ENCODE results near the gene KCNA10.

The KCNA10 gene

DNA sequence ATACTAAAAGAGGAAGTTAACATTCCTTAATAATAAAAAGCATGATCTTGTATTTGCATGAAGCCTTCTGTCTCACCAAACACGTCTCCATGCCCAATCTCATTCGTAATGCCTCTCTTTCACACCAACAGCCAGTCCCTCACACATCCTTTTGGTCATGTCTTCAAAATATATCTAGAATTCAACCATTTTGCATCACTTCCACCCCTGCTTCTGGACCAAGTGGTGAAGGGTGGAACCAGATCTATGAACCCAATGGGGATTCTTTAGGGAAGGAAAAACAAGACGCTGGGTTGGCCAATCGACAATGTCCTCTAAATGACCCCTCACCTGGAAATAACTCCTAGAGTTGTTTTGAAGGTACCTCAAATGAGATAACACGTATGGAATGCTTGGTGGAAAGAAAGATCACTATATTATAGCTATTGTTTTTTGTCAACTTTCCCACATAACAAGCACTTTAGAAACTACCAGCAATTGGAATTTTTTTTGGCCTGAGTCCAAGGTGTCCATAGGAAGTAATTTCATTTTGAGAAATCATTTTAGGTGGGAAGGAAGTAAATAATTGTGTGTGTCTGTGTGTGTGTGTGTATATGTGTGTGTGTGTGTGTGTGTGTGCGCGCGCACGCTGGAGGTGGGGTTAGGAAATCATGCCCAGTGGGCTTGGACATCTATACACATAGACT lies at the start of gene KCNA10:
Gene KCNA10, minus strand, starts transcription at position 51 of the 686 bp plus-strand sequence. CDS start 388 bp downstream, outside the sequence.
- DNase-seq = no peak

- no peak for DNase-seq
Measured at GRCh38 chr1:110566836-110567235, 47.9 kb upstream of the KCNA10 start.

DNA sequence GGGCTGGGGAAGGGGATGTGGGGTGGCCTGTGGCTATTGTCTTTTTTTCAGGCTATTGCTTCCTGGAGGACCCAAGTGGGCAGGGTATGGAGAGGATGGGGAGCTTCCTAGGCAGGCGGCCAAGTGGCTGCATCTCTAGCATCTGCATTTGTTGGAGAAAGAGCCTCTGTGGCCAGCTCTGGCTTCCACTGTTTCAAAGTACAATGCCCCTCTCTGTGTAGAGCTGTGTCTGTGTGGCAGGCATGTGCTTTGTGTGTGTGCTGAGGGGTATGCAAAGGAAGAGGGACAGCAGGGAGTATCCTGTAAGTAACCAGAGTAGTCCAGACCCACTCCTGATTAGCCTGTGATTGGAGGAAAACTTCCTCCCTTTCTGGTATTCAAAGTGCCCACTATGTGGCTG lies 46.6 kb upstream of the KCNA10 start:
- DNase-seq = no peak

- no peak for DNase-seq
Measured at GRCh38 chr1:110563089-110563488, 44.1 kb upstream of the KCNA10 start.

DNA sequence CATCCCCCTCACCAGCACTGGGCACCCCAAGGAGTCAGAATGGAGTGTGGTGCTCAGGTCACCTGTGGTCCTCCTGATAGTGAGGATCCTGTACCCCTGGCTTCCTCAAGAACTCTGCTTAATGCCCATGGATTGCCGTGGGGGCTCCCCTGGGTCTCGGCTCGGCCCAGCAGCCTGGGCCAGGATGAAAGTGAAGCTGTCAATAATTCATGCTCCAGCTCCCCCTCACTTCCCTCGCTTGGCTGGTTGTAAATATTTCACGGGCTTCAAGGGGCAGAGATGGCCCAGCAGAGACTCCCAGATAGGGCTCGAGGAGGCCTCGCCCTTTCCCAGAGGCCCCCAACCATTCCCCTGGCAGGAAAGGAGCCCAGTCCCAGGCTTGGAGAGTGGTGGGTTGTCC lies 42.6 kb upstream of the KCNA10 start:
- no peak for DNase-seq

- no peak for DNase-seq
Measured at GRCh38 chr1:110559157-110559556, 40.2 kb upstream of the KCNA10 start.

GRCh38 chr1:110557481-110557880 lies 38.5 kb upstream of the KCNA10 start:
- DNase-seq = no peak

DNA sequence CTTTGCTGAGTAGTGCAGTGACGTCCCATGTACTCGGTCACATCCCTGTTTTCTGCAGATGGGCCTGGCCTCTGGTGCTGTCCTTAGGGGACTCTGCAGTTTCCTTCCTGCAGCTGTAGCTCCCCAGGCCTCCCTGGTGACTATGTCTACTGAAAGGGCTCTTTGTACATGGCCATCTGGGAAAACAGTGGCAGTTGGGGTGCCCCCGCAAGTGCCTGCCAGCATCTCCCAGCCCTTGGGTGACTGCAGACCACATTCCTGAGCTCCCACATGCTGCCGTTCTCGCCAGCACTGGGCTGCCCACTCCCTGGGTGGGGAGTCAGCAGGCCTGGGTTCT lies 37.5 kb upstream of the KCNA10 start:
- no peak for DNase-seq

DNA sequence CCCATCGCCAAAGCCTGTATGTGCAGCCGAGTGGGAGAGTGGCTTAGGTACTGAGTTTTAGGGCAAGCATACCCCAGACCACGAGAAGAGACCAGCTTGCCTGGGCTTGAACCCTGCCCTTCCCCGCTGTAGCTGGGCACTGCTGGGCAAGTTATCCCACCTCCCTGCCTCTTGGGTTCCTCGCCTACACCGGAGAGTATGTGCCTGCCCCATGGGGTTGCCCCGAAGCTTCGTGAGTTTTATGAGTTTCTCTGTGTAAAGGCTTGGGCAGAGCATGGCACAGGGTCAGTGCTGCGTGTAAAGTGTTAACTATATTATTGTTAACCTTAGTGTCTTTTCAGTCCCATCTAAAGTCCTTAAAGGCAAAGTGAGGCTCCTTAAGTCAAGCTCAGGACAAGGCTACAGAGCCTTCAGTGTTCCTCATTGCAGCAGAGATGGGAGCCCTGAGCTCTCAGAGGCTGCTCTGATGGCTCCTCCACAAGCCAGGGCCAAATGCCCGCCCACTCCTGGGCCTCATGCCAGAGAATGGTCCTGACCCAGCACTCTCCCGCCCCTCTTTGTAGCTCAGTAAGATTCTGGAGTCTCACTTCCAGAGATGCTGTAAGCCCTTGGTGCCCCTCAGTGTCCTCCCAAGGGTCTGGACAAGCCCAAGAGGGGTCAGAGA lies 37.0 kb upstream of the KCNA10 start:
- DNase-seq = no peak

DNA sequence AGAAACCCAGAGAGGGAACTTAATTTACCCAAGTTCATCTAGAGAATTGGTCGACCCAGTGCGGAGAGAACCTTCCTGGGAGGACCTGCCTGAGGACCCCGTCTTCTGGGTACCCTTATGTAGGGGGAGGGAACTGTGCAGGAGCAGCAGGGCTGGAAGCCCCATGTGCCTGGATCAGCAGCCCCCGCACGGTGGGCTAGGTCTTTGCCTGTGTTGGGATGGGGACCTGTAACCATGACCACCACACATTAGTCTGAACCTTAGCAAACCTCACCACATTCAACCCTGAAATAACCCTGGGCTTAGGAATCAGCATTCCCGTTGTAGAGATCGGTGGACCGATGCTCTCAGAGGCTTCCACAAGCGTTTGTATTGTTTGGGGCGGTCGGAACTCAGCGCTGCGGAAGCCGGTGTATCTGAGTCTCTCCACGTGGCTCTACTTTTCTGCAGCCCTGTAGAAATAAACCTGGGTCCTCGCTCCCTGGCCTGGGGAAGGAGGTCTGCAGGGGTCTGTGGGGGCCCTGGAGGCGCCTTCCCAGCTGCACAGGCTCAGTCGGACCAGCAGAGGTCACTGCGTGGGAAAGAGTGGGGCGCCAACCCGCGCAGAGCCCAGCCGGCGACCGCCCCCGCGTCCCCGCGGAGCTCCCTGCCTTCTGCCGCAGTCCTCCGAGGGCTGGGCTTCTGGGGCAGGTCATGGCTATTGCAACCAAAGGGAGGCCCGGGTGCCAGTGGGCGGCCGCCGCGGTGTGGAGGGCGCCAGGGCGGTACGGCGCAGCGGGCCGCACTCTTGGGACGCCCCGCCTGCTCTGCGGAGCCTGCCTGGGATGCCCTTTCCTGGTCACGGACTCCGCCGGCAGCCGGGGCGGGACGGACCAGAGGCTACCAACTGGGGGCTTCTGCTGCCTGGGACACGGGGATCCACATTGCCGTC lies 36.2 kb upstream of the KCNA10 start:
- peak; percentile 36 for DNase-seq

DNA sequence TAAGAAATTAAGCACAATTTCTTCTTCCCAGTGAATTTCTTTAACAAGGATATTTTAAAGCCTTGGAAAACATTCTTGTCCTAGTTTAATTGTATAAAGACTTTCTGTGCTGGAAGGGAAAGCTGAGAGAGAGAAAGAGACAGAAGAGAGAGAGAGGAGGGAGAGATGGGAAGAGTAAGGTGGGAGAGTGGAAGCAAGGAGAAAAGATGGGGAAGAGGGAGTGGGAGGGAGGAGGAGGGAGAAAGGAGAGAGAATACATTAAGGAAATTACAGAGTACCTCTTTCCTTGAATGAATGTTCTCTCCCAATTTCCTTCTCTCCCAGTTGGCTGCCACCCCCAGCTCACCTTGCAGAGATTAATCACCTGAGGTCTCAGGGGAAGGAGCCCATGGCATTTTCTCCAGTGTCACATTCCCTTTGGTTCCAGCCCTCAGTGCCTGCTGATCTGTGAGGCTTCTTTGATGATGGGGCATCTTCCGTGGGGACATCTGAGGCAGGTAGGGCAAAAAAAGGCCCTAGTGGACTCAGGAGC lies 32.4 kb upstream of the KCNA10 start:
- no peak for DNase-seq

DNA sequence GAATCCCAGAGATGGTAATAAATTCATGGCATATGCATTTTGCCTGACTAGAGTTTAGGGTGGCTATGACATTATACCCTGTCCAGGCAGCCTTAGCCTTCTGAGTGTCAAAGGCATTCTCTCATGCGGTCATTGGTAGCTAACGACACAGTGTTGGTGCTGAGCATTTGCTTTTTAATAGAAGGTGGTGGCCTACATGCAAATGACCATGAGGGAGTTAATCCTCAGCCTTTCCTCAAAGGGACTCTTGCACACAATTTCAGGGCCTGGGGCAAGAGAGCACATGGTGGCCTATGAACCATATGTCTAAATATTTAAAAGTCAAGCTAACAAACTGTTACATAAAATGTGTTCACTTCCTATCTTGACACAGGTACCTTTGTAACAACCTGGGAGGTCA lies 30.9 kb upstream of the KCNA10 start:
- DNase-seq = no peak

- peak; percentile 45 for DNase-seq
Measured at GRCh38 chr1:110548381-110548780, 29.4 kb upstream of the KCNA10 start.

- DNase-seq = no peak
Measured at GRCh38 chr1:110547017-110547416, 28.0 kb upstream of the KCNA10 start.

DNA sequence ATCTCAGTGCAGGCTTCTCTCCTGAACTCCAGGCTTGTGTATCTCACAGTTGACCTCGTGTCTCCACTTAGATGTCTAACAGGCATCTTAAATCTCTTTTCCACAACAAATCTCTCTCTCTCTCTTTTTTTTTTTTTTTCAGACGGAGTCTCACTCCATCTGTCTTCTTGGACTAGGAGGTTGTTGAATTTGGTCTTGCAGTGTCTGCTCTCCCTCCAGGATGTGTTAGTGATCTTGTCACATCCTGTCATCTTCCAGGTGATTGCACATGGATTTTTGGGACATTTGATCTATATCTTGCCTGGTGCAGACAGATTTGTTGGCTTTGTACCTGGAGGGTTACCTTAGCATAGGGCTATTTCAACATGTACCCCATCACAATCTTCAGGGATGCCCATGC lies 26.5 kb upstream of the KCNA10 start:
- DNase-seq = no peak

DNA sequence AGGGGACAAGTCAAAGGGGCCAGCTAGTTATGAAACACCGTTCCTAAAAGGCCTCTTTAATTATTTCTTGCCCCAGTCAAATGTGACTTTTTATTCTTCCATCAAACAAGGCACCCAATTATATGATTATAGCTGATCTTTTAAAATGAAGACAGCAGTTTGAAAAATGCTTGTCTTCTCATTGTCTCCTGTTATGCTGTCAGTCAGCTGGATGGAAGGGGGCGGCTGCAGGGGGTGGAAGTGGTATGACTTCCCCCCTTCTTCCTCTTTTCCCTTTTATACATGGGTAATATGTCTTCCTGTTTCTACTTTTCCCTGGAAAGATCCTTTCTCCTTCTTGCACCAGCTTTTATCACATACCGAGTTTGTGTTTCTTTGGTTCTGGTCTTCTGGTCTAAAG lies 25.8 kb upstream of the KCNA10 start:
- no peak for DNase-seq

GRCh38 chr1:110542725-110543124 lies 23.8 kb upstream of the KCNA10 start:
- DNase-seq = no peak

- DNase-seq = no peak
Measured at GRCh38 chr1:110541906-110542395, 23.0 kb upstream of the KCNA10 start.

GRCh38 chr1:110540891-110541685 lies 22.1 kb upstream of the KCNA10 start:
- no peak for DNase-seq

DNA sequence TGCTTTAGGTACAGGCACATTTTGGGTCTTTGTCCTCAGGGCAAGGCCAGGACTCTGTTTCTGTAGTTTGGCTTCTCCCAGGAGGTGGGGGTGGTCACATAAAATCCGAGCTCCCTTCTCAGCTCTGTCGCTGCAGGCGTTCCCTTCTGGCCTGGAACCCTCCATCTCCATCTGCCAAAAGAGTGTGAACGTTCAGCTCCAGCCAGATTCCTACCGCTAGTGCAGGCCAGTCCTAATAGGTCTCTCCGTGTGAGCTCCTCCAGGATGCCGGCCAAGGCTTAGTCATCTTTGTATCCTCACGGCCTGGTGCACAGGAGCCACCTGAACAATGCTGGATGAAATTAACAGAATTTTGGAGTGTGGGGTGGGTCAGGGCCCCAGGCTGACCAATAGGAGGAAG lies 19.9 kb upstream of the KCNA10 start:
- no peak for DNase-seq

DNA sequence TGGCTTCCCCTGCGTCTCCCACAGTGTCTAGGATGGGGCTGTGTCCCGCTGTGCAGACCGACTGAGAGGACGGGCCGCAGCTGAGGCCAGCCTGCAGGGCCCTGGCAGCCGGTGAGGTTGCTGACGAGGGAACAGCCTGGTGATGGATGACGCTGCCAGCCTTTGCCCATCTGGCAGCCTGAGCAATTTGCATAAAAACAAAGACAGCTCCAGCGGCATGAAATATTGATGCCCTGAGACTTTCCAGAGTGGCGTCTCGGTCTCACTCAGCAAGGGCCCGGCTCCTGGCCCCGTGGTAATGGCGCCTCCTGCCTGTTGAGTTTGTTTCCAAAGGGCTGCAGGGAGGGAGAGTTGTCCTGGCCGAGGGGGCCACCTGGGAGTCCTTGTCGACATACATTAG lies 19.1 kb upstream of the KCNA10 start:
- no peak for DNase-seq

DNA sequence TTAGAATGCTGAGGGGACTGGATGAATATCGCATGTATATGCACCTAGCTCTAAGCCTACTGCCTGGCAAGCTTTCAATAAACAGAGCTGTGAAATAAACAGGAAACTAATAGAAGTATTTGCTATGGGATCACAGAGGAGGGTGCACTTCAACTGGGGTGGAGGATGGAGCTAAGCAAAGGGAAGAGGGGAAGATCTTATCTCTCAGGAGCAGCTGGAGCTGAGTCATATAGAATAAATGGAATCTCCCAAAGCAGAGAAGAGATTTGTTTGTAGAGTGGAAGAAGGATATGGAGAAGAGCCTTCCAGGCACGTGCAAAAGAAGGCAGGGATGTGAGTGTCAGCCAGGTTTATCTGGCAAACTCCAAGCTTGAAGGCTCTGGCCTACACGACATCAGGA lies 17.0 kb upstream of the KCNA10 start:
- peak; percentile 70 for DNase-seq

GRCh38 chr1:110533230-110533629 lies 14.3 kb upstream of the KCNA10 start:
- no peak for DNase-seq
